ENCODE data around the gene PHF20.

DNA sequence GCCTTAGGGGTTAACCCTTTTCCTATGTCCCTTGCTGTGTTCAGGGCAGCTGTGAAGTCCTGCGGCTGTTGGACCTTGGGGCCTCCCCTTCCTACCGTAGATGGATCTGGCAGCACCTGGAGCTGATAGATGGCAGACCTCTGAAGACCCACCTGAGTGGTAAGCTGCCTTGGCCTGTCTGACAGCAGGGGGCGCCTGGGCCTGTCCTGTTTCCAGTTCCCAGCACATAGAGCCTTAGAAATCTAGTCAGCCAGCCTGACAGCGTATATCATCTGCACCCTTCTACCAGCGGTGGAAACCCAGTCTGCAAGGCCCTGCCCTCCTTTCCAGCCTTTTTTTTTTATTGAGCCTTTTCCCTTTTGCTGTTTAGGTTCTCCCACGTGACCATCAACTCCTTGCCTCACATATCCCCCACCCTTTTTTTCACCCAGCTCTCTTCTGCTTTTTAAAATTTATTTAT lies 223.2 kb downstream of the PHF20 start:
- TF ChIP-seq CTCF (IDR thresholded peaks at IDR 0.05; ENCODE audit: insufficient read depth, low read depth, low read length) (peak; percentile 83), EZH2 (IDR thresholded peaks at IDR 0.05; ENCODE audit: insufficient read depth, low read length) (no peak)

Data from astrocyte (in vitro differentiated cells and primary cell).